Ishikawa (cell line): Measurements from ENCODE around the gene CAPN5.

ENCODE experiments used
- CEBPB ChIP-seq: IDR thresholded peaks from 2 replicates; pipeline ENCODE4 v1.6.1; 2012
- CREB1 ChIP-seq: IDR thresholded peaks from 2 replicates; pipeline ENCODE4 v1.6.1; 2012; ENCODE audit warnings: low read depth
- EGR1 ChIP-seq: IDR thresholded peaks from 2 replicates; pipeline ENCODE4 v1.6.1; 2012
- EP300 ChIP-seq: IDR thresholded peaks from 2 replicates; pipeline ENCODE4 v1.6.1; 2012; ENCODE audit warnings: borderline replicate concordance
- FOXM1 ChIP-seq: IDR thresholded peaks from 2 replicates; pipeline ENCODE4 v1.6.1; 2012; ENCODE audit warnings: low read depth, borderline replicate concordance
- NFIC ChIP-seq: IDR thresholded peaks from 2 replicates; pipeline ENCODE4 v1.6.1; 2012
- RAD21 ChIP-seq: IDR thresholded peaks from 2 replicates; pipeline ENCODE4 v1.6.1; 2012; ENCODE audit warnings: low read depth
- TAF1 ChIP-seq: IDR thresholded peaks from 2 replicates; pipeline ENCODE4 v1.6.1; 2012; ENCODE audit warnings: low read depth, mild to moderate bottlenecking
- TCF12 ChIP-seq: IDR thresholded peaks from 2 replicates; pipeline ENCODE4 v1.6.1; 2012; ENCODE audit warnings: low read depth
- TEAD4 ChIP-seq: IDR thresholded peaks from 2 replicates; pipeline ENCODE4 v1.6.1; 2012
- YY1 ChIP-seq: IDR thresholded peaks from 2 replicates; pipeline ENCODE4 v1.6.1; 2012; ENCODE audit warnings: low read depth
- ZBTB7A ChIP-seq: IDR thresholded peaks from 2 replicates; pipeline ENCODE4 v1.6.1; 2012; ENCODE audit warnings: low read depth
- TF ChIP-seq, protein P1 (sequence below): IDR thresholded peaks from 2 replicates; pipeline ENCODE4 v1.6.1; 2012
- TF ChIP-seq, protein P2 (sequence below): IDR thresholded peaks from 2 replicates; pipeline ENCODE4 v1.6.1; 2012
- TF ChIP-seq, protein P3 (sequence below): IDR thresholded peaks from 2 replicates; pipeline ENCODE4 v1.6.1; 2012; ENCODE audit warnings: low read depth, mild to moderate bottlenecking

CAPN5 gene

DNA sequence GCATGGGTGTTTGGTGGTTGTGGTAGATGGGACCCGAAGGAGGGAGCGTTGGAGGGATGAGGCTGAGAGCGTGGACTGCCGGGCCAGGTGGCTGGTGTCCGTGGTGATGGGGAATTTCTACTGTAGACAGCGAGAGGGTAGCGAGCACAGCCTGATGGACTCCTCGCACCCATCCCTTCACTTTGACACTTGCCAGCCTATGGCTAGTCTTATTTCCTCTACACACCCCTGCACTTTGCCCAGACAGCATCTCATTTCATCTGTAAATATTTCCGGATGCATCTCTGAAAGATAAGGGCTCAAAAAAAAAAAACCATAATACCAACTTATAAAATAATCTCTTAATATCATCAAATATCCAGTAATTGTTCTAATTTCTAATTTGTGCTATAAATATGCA lies 41.7 kb downstream of the CAPN5 start:
- TF ChIP-seq, protein P1, sequence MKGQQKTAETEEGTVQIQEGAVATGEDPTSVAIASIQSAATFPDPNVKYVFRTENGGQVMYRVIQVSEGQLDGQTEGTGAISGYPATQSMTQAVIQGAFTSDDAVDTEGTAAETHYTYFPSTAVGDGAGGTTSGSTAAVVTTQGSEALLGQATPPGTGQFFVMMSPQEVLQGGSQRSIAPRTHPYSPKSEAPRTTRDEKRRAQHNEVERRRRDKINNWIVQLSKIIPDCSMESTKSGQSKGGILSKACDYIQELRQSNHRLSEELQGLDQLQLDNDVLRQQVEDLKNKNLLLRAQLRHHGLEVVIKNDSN = no peak
- no peak for TF ChIP-seq FOXM1
- no peak for TF ChIP-seq EGR1
- TF ChIP-seq ZBTB7A = no peak
- no peak for TF ChIP-seq EP300
- TF ChIP-seq TCF12 = no peak
- TF ChIP-seq, protein P2, sequence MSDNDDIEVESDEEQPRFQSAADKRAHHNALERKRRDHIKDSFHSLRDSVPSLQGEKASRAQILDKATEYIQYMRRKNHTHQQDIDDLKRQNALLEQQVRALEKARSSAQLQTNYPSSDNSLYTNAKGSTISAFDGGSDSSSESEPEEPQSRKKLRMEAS = no peak

DNA sequence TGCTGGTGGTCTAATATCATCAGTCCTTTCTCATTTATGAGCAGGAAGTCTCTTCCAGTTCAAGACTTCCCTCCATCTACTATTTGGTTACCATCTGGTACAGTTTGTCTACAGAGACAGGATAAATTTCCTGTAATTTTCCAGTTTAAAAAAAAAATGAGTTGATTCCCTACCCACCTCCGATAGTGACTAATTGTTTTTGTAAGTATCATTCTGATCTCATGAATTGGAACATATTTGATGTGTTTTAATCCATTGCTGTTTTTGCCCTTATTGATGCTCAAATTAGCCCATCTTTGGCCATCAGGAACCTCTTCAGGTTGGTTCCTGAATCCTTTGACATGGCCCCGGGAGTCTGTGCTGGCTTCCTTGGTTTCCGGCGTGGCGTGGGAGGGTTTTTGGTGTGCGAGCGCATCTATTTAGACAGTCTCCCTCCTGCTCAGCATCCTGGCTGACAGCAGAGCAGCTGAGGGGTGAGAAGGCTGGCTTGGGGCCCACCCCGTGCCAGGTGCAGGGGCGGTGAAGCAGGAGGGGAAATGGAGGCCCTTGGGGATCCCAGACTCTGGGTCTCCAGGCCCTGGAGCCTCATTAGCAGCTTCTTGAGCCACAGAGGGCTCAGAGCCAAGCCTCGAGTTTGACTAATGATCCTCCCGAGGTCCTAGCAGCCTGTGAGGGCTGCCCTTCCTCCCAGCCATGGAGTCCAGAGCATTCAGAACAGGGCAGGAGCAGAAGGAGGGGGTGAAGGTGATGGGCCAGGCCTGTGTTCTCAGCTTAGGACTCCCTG lies 42.7 kb downstream of the CAPN5 start:
- TF ChIP-seq, protein P2 = no peak
- TF ChIP-seq CEBPB (no peak), TEAD4 (no peak), YY1 (no peak), EGR1 (no peak), ZBTB7A (no peak)

DNA sequence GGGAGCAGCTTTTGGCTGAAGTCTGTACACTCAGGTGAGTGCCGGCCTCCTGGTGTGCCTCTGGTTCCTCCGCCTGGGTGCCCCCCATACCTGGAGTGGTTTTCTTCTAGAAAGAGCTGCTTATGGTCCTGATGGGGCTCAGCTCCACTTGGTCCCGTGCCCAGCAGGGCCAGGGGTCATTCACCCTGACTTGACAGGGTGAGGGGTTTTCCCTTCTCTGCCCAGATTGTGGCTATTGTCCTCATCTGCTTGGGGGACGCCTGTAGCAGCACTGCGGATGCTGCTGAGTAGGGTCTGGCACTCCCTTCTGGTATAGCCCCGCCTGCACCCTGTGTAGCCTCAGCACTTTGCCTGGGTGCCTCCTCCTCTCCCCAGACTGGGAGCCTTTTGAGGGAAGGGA lies 44.1 kb downstream of the CAPN5 start:
- no peak for TF ChIP-seq TCF12
- TF ChIP-seq, protein P2 = no peak
- TF ChIP-seq EP300 = no peak
- TF ChIP-seq ZBTB7A = no peak
- TF ChIP-seq TAF1 = no peak
- TF ChIP-seq EGR1 = no peak
- no peak for TF ChIP-seq CREB1
- no peak for TF ChIP-seq YY1
- TF ChIP-seq CEBPB = no peak
- no peak for TF ChIP-seq FOXM1
- no peak for TF ChIP-seq RAD21
- no peak for TF ChIP-seq NFIC
- TF ChIP-seq, protein P3, sequence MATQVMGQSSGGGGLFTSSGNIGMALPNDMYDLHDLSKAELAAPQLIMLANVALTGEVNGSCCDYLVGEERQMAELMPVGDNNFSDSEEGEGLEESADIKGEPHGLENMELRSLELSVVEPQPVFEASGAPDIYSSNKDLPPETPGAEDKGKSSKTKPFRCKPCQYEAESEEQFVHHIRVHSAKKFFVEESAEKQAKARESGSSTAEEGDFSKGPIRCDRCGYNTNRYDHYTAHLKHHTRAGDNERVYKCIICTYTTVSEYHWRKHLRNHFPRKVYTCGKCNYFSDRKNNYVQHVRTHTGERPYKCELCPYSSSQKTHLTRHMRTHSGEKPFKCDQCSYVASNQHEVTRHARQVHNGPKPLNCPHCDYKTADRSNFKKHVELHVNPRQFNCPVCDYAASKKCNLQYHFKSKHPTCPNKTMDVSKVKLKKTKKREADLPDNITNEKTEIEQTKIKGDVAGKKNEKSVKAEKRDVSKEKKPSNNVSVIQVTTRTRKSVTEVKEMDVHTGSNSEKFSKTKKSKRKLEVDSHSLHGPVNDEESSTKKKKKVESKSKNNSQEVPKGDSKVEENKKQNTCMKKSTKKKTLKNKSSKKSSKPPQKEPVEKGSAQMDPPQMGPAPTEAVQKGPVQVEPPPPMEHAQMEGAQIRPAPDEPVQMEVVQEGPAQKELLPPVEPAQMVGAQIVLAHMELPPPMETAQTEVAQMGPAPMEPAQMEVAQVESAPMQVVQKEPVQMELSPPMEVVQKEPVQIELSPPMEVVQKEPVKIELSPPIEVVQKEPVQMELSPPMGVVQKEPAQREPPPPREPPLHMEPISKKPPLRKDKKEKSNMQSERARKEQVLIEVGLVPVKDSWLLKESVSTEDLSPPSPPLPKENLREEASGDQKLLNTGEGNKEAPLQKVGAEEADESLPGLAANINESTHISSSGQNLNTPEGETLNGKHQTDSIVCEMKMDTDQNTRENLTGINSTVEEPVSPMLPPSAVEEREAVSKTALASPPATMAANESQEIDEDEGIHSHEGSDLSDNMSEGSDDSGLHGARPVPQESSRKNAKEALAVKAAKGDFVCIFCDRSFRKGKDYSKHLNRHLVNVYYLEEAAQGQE = no peak
- no peak for TF ChIP-seq TEAD4
- TF ChIP-seq, protein P1 = no peak

DNA sequence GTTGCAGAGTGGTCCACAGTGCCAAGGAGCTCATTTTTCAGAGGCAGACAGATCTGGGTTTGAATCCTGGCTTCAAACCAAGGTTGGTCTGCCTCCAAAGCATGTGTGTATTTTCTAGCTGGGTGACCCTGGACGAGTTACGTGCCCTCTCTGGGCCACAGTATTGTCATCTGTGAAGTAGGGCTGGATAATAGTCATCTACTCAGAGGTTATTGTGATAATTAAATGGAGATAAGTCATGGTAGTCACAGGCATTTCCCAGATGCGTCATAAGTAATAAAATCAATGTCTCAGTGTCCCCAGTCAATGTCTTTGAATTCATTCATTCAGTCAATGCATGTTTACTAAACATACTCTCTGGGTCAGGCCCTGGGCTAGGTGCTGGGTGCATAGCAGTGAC lies 44.5 kb downstream of the CAPN5 start:
- TF ChIP-seq, protein P2 = no peak
- TF ChIP-seq TEAD4 = no peak
- TF ChIP-seq, protein P3 = no peak
- no peak for TF ChIP-seq NFIC
- no peak for TF ChIP-seq RAD21
- TF ChIP-seq, protein P1 = no peak
- no peak for TF ChIP-seq TCF12
- TF ChIP-seq EP300 = no peak
- no peak for TF ChIP-seq TAF1
- no peak for TF ChIP-seq FOXM1
- TF ChIP-seq YY1 = no peak
- no peak for TF ChIP-seq CEBPB
- TF ChIP-seq ZBTB7A = no peak
- no peak for TF ChIP-seq EGR1
- no peak for TF ChIP-seq CREB1

DNA sequence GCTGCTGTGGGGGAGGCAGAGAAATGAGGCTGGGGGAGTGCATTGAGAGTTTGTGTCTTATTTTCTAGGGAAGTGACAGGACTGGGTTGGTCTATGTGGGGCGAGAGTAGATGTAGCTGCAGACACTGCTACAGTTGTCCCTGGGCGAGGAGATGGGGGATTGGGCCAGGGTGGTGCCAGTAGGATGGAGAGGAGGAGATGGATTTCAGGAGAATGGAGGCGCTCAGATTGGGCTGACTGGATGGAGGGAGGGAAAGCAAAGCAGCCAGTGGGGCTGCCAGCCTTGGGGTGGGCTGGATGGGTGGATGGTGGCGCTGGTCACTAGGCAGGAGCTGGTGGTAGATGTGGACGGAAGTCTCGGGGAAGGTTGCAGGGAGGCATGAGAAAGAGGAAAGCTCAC lies 45.2 kb downstream of the CAPN5 start:
- TF ChIP-seq EGR1 (no peak), RAD21 (no peak), FOXM1 (no peak)
- TF ChIP-seq, protein P3 = no peak
